Osteoblast (primary cell): Measurements from ENCODE around the gene GAP43. TPM values are rescaled to one million over a fixed set of nuclear protein-coding genes. Genes with fewer than 3 reads are reported as not detected.

Experiments
- DNase-seq: peaks from one replicate; pipeline ENCODE4 v3.0.0; 2011; ENCODE audit warnings: low spot score, mixed read lengths; ENCODE audit not compliant: insufficient read length; ENCODE audit errors: missing footprints
- H2AFZ ChIP-seq: 2 replicates; pipeline ENCODE4 v1.6.0; 2011; ENCODE audit warnings: mild to moderate bottlenecking, low read length
- H3K27ac ChIP-seq: 2 replicates; pipeline ENCODE4 v1.5.1; 2011; ENCODE audit warnings: mild to moderate bottlenecking, low read depth, low read length, moderate library complexity
- H3K27me3 ChIP-seq: 2 replicates; pipeline ENCODE4 v1.6.0; 2012; ENCODE audit warnings: mild to moderate bottlenecking, control low read depth, inconsistent platforms, low read length, moderate library complexity; ENCODE audit not compliant: insufficient read depth
- H3K36me3 ChIP-seq: 2 replicates; pipeline ENCODE4 v1.5.1; 2011; ENCODE audit warnings: mild to moderate bottlenecking, low read length, control low read depth, moderate library complexity; ENCODE audit not compliant: insufficient read depth
- H3K4me1 ChIP-seq: 2 replicates; pipeline ENCODE4 v1.5.1; 2011; ENCODE audit warnings: mild to moderate bottlenecking, low read length, control low read depth, moderate library complexity; ENCODE audit not compliant: insufficient read depth
- H3K4me2 ChIP-seq: 2 replicates; pipeline ENCODE4 v1.6.0; 2011; ENCODE audit warnings: mild to moderate bottlenecking, low read length; ENCODE audit not compliant: insufficient read depth
- H3K4me3 ChIP-seq: fragments of 200-600 bp; sonication (generic); 3 replicates; pipeline ENCODE4 v1.5.1; 2012; ENCODE audit warnings: mild to moderate bottlenecking, low read length, inconsistent platforms; ENCODE audit not compliant: insufficient read depth
- H3K79me2 ChIP-seq: 2 replicates; pipeline ENCODE4 v1.6.0; 2012; ENCODE audit warnings: mild to moderate bottlenecking, low read length, control low read depth, inconsistent platforms; ENCODE audit not compliant: insufficient read depth
- H3K9me3 ChIP-seq: 2 replicates; pipeline ENCODE4 v1.5.1; 2011; ENCODE audit warnings: low read depth, low read length, control low read depth
- H4K20me1 ChIP-seq: 2 replicates; pipeline ENCODE4 v1.6.0; 2012; ENCODE audit warnings: mild to moderate bottlenecking, low read length, control low read depth; ENCODE audit not compliant: insufficient read depth
- total RNA-seq: library from RNA; depleted of rRNA; stranded (reverse); fragments of >200 nt; gene quantifications from 2 replicates; pipeline ENCODE4 v1.2.3, GENCODE V29; 2012
- TF ChIP-seq, protein P1 (sequence below): IDR thresholded peaks from 2 replicates; pipeline ENCODE4 v1.5.1; 2011; ENCODE audit warnings: mild to moderate bottlenecking, low read depth, low read length, moderate library complexity; ENCODE audit errors: extremely low read depth

The GAP43 gene
- total RNA-seq, 1 donor: 3.6 TPM

DNA sequence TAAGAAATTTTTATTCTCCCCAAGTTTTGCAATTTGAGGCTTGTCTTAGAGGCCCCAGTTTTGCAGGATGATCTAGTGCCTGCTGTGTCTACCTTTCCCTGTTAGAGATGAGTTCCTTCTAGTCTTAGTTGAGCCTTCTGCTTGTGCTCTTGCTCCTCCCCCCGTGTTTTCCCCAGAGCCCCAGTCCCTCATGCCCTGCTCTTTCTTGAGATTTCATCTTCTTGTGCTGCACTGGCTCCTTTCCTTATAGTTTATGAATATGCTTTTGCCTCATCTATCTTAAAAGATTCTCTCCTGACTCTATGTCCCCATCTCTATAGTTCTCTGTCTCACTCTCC lies 4.7 kb downstream of the GAP43 start:
- no peak for DNase-seq
- Histone ChIP-seq H3K27me3 (peaks cover 39% of the 10 kb centered on the region), H3K27ac (no peak overlapping the region), H4K20me1 (no peaks in the 10 kb centered on the region), H3K4me1 (peaks cover 8% of the 10 kb centered on the region), H2AFZ (no peak overlapping the region), H3K79me2 (no peaks in the 10 kb centered on the region), H3K36me3 (no peaks in the 10 kb centered on the region), H3K4me2 (no peak overlapping the region), H3K9me3 (no peaks in the 10 kb centered on the region), H3K4me3 (no peak overlapping the region)
- TF ChIP-seq, protein P1, sequence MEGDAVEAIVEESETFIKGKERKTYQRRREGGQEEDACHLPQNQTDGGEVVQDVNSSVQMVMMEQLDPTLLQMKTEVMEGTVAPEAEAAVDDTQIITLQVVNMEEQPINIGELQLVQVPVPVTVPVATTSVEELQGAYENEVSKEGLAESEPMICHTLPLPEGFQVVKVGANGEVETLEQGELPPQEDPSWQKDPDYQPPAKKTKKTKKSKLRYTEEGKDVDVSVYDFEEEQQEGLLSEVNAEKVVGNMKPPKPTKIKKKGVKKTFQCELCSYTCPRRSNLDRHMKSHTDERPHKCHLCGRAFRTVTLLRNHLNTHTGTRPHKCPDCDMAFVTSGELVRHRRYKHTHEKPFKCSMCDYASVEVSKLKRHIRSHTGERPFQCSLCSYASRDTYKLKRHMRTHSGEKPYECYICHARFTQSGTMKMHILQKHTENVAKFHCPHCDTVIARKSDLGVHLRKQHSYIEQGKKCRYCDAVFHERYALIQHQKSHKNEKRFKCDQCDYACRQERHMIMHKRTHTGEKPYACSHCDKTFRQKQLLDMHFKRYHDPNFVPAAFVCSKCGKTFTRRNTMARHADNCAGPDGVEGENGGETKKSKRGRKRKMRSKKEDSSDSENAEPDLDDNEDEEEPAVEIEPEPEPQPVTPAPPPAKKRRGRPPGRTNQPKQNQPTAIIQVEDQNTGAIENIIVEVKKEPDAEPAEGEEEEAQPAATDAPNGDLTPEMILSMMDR: no peak

DNA sequence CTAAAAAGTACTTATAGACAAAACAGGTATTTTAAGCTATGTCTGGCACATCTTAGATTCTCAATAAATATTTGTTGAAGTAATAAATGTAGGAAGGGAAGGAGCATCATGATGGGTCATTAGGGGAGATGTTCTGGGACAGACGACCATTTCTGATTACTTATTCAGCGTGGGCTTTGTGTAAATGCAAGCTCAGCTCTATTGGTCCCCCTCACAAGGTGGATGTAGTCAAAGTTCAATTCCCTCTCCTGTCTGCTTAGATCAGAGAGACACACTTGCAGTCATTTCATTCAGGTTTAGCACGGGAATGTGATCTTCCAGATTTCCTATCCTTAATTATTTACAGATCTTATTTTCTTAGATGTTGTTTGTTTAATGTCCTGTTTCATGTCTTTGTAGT lies 7.5 kb downstream of the GAP43 start:
- H3K4me1 ChIP-seq: no peaks in the 10 kb centered on the region
- no peak for DNase-seq
- H3K79me2 ChIP-seq: no peaks in the 10 kb centered on the region
- H3K4me3 ChIP-seq: no peak overlapping the region
- TF ChIP-seq, protein P1: no peak
- no peak overlapping the region for H2AFZ ChIP-seq
- H3K27me3 ChIP-seq: peaks cover 19% of the 10 kb centered on the region
- H3K27ac ChIP-seq: no peak overlapping the region
- H3K36me3 ChIP-seq: no peaks in the 10 kb centered on the region
- H4K20me1 ChIP-seq: no peaks in the 10 kb centered on the region
- no peaks in the 10 kb centered on the region for H3K9me3 ChIP-seq
- no peak overlapping the region for H3K4me2 ChIP-seq

DNA sequence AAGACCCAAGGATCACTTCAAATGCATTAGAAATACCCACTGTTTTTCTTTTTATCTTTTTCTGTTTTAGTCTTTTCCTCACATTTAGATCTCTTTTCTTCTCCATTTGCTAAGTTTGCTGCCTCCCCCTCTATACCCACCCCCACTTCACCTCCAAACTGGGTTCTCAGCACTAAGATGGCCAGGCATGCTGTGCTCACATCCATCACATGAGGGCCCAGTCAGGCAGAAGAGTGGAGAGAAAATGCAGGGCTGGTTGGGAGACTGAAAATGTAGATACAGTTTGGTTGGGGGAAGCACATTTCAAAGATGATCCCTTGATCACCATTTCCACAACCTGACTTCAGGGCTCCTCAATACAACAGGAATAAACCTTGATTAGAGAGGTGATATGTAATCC lies 8.7 kb downstream of the GAP43 start:
- Histone ChIP-seq H3K79me2 (no peaks in the 10 kb centered on the region), H3K36me3 (no peaks in the 10 kb centered on the region), H3K27ac (no peak overlapping the region), H3K9me3 (no peaks in the 10 kb centered on the region), H3K4me2 (no peak overlapping the region), H3K4me1 (no peaks in the 10 kb centered on the region), H3K27me3 (peaks cover 14% of the 10 kb centered on the region), H2AFZ (no peak overlapping the region), H4K20me1 (no peaks in the 10 kb centered on the region), H3K4me3 (no peak overlapping the region)
- no peak for DNase-seq
- TF ChIP-seq, protein P1: no peak

DNA sequence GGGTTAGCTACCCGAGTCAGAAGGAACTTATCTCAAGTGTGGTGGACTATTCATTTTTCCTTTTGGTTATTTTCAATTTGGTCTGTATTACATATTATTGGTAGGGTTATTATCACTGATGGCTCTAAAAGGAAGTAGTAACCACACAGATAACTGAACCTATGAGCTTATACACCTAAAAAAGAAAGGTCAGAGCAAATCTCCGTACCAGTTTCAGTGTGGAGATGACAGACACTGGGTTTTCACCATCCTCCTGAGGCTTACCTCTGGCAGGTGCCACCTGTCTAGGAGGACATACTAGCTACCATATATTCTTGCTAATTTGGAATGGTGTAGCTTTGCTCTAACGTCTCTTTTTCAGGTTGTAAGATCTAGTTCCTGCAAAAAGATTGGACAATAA lies 10.2 kb downstream of the GAP43 start:
- Histone ChIP-seq H2AFZ (no peak overlapping the region), H3K36me3 (no peaks in the 10 kb centered on the region), H3K27me3 (peaks cover 9% of the 10 kb centered on the region), H3K4me1 (no peaks in the 10 kb centered on the region), H3K4me2 (no peak overlapping the region), H3K9me3 (no peaks in the 10 kb centered on the region), H3K4me3 (no peak overlapping the region), H4K20me1 (no peaks in the 10 kb centered on the region), H3K27ac (no peak overlapping the region), H3K79me2 (no peaks in the 10 kb centered on the region)
- DNase-seq: no peak
- TF ChIP-seq, protein P1: no peak
